GM20000 (cell line): ENCODE measurements around the gene GRID2.

Source experiments
- DNase-seq: peaks from one replicate; pipeline ENCODE4 v3.0.0; 2012; ENCODE audit warnings: low spot score
- TF ChIP-seq, protein P1 (sequence below): IDR thresholded peaks from 2 replicates; pipeline ENCODE4 v1.5.1; 2012; ENCODE audit warnings: mild to moderate bottlenecking, control low read depth; ENCODE audit errors: extremely low read depth, missing control alignments

The GRID2 gene

DNA sequence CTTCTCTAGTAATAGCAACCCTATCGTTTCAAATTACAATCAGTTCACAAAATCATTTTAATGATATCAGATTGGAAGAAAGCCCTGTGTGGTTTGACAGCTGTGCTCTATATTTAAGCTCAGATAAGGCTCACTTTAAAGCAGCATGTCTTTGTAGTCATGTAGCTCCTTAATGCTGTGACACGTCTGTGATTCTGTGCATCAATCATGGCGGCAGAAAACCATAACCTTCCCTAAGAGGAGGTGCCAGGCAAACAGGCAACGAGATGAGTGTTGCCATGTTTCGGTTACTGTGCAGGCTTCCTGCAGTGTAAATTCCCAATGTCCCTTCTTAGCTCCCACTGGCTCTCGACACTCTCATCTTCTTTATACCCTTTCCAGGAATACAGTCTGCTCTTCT is 212.7 kb downstream of the GRID2 start:
- TF ChIP-seq, protein P1, sequence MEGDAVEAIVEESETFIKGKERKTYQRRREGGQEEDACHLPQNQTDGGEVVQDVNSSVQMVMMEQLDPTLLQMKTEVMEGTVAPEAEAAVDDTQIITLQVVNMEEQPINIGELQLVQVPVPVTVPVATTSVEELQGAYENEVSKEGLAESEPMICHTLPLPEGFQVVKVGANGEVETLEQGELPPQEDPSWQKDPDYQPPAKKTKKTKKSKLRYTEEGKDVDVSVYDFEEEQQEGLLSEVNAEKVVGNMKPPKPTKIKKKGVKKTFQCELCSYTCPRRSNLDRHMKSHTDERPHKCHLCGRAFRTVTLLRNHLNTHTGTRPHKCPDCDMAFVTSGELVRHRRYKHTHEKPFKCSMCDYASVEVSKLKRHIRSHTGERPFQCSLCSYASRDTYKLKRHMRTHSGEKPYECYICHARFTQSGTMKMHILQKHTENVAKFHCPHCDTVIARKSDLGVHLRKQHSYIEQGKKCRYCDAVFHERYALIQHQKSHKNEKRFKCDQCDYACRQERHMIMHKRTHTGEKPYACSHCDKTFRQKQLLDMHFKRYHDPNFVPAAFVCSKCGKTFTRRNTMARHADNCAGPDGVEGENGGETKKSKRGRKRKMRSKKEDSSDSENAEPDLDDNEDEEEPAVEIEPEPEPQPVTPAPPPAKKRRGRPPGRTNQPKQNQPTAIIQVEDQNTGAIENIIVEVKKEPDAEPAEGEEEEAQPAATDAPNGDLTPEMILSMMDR, result no peak
- no peak for DNase-seq

DNA sequence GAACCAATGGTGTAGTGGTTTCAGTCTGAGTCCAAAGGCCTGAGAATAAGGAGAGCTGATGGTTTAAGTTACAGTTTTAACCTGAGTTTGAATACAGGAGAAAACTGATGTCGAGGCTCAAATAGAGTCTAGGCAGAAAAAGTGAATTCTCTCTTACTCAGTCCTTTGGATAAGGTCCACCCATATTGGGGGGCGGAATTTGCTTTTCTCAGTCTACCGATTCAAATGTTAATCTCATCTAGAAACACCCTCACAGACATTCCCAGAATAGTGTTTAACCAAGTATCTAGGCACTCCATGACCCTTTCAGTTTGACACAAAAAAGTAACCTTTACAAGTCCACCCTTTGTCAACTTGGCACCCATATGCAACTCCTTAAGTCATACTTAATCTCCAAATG is 216.0 kb downstream of the GRID2 start:
- DNase-seq, result no peak
- TF ChIP-seq, protein P1, result no peak

DNA sequence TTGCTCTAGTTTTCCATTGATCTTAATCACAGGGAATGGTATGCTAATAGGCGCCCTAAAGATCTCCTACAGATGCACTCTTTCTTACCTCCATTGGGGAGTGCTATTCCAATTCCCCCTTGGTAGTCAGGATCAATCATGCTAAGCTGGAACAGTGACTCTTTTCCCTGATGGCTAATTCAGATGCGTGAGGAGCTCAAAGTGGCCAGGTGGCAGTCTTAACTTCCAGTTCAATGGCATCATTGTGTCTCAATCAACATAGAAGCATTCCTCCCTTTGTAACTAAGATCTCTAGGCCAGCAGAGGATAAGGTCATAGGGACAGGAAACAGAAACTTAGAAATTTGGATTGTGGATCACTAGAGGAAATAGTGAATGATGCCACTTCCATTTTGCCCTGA is 216.8 kb downstream of the GRID2 start:
- TF ChIP-seq, protein P1, result no peak
- DNase-seq, result no peak

DNA sequence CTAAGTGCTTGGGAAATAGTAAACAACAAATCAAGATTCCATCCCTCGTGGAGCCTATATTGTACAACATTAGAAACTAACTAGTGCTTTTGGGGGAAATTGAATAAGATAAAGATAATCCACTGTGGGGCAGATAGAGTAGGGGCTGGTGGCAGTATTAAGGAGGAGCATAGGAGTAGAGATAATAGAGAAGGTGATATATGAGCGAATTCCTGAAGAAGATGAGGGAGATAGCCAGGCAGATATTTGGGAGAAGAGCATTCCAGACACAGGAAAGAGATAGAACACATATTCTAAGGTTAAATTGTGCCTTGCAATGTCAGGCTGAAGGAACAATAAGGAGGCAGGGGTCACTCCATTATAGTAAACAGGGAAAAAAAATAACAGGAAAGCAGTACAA is 218.2 kb downstream of the GRID2 start:
- TF ChIP-seq, protein P1, result no peak
- DNase-seq, result no peak

DNA sequence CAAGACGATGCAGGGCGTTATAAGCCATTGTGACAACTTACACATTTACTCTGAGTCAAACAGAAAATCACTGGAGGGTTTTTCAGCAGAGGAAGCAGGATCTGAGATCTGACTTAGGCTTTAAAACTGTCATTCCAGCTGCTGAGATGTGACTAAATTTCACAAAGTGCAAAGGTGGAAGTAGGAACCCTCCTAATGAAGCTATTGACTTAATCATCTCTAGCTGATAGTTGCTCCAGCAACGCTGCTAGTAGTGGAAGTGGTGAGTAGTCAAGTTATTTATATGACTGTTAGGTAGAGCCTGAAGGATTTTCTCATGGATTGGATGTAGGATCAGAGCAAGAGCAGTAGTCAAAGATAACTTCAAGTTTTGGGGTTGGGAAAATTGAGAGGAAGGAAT is 218.6 kb downstream of the GRID2 start:
- no peak for DNase-seq
- TF ChIP-seq, protein P1, result no peak

DNA sequence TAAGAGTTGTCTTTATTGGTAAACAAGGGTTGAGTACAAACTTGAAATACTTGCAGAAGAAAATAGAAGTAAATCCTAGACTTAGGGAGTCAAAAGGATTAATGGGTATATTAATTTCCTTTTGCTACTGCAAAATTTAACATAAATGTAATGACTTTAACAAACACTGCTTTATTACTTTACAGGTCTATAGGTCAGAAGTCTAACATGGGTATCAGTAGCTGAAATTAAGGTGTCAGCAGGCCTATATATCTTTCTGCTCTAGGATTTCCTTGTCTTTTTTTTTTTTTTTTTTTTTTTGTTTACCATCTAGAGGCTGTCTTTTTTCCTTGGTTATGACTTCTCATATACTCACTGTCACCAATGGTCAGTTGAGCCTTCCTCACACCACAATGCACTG is 220.4 kb downstream of the GRID2 start:
- TF ChIP-seq, protein P1, result no peak
- DNase-seq, result no peak

DNA sequence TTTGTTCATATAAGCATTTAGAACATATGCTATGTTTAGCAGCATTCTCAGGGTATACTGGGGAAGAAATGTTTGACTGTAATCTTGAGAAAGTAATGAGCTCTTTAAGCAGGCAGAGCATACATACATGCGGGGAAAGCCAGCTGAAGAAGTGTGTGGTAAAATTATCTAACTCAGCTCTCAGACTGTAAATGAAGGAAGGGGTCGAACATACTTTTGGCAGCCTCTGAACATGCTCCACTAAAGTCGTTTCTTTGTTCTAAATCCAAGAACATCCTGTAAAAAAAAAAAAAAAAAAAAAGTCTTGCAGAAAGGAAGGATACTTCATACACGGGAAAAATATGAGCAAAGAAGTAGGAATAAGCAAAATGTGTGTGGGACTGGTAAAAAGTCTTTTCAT is 224.8 kb downstream of the GRID2 start:
- TF ChIP-seq, protein P1, result no peak
- DNase-seq, result no peak

DNA sequence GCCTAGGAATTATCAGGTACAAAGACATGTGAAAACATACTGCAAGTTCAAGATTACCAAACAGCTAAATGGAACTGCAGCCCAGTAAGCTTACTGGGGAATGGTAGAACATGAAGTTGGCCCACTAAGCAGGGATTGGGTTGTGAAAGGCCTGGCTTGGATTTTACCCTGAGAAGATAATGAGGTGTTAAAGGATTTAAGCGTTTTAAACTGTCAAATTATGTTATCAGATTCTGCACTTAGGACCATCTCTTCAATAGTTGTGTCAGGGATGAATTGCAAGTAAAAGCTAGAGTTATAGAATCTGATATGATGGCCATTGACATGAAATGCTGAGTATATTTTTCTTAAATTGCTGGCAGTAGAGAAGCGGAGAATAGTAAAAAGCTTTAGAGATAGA is 225.7 kb downstream of the GRID2 start:
- TF ChIP-seq, protein P1, result no peak
- no peak for DNase-seq
